ENCODE data around the gene OMG.

The OMG gene

GRCh38 chr17:31294820-31295488 lies 2.1 kb downstream of the OMG start:
- no peaks in the 10 kb centered on the region for H4K20me1 ChIP-seq (ENCODE audit: control insufficient read depth, insufficient read depth, low read depth, low read length)
- 0 out of 2 replicates have a peak, but pooled peaks cover 4% of the 10 kb centered on the region for H3K36me3 ChIP-seq (ENCODE audit: control insufficient read depth, low read length)
- no peak for TF ChIP-seq EZH2phosphoT487 (IDR thresholded peaks at IDR 0.05; ENCODE audit: borderline replicate concordance, low read length)
- TF ChIP-seq CTCF (IDR thresholded peaks at IDR 0.05; ENCODE audit: low read depth, low read length, poor library complexity, severe bottlenecking), result no peak
- H3K4me1 ChIP-seq (ENCODE audit: control insufficient read depth, low read length), result no peaks in the 10 kb centered on the region
- H3K79me2 ChIP-seq (ENCODE audit: control insufficient read depth, low read length), result no peaks in the 10 kb centered on the region
- no peak overlapping the region for H3K27ac ChIP-seq (ENCODE audit: low read depth, low read length)
- H3K27me3 ChIP-seq (ENCODE audit: control insufficient read depth, low read length), result no peaks in the 10 kb centered on the region
- H3K9me2 ChIP-seq (replicated peaks; ENCODE audit: control insufficient read depth, low read length), result no peaks in the 10 kb centered on the region
- H3K4me3 ChIP-seq (ENCODE audit: low read length), result no peak overlapping the region
- H3K4me2 ChIP-seq (ENCODE audit: low read length), result no peak overlapping the region
- no peaks in the 10 kb centered on the region for H3K9me3 ChIP-seq (ENCODE audit: control insufficient read depth, insufficient read depth, low read length)
- 0 out of 2 replicates have a peak, but pooled peaks cover 3% of the 10 kb centered on the region for H3F3A ChIP-seq (ENCODE audit: control insufficient read depth, insufficient read depth)

GRCh38 chr17:31294231-31294630 lies 2.8 kb downstream of the OMG start:
- no peaks in the 10 kb centered on the region for H3K79me2 ChIP-seq (ENCODE audit: control insufficient read depth, low read length)
- TF ChIP-seq CTCF (IDR thresholded peaks at IDR 0.05; ENCODE audit: low read depth, low read length, poor library complexity, severe bottlenecking) (no peak), EZH2phosphoT487 (IDR thresholded peaks at IDR 0.05; ENCODE audit: borderline replicate concordance, low read length) (no peak)

GRCh38 chr17:31293581-31293980 lies 3.5 kb downstream of the OMG start:
- TF ChIP-seq CTCF (IDR thresholded peaks at IDR 0.05; ENCODE audit: low read depth, low read length, poor library complexity, severe bottlenecking) (no peak), EZH2phosphoT487 (IDR thresholded peaks at IDR 0.05; ENCODE audit: borderline replicate concordance, low read length) (no peak)
- no peak overlapping the region for H3K4me2 ChIP-seq (ENCODE audit: low read length)
- no peaks in the 10 kb centered on the region for H3K27me3 ChIP-seq (ENCODE audit: control insufficient read depth, low read length)
- no peak overlapping the region for H3K27ac ChIP-seq (ENCODE audit: low read depth, low read length)
- no peak overlapping the region for H3K4me3 ChIP-seq (ENCODE audit: low read length)
- H4K20me1 ChIP-seq (ENCODE audit: control insufficient read depth, insufficient read depth, low read depth, low read length), result no peaks in the 10 kb centered on the region
- H3K36me3 ChIP-seq (ENCODE audit: control insufficient read depth, low read length), result 0 out of 2 replicates have a peak, but pooled peaks cover 4% of the 10 kb centered on the region
- 0 out of 2 replicates have a peak, but pooled peaks cover 3% of the 10 kb centered on the region for H3F3A ChIP-seq (ENCODE audit: control insufficient read depth, insufficient read depth)
- no peaks in the 10 kb centered on the region for H3K9me3 ChIP-seq (ENCODE audit: control insufficient read depth, insufficient read depth, low read length)
- no peaks in the 10 kb centered on the region for H3K9me2 ChIP-seq (replicated peaks; ENCODE audit: control insufficient read depth, low read length)
- H3K4me1 ChIP-seq (ENCODE audit: control insufficient read depth, low read length), result no peaks in the 10 kb centered on the region
- no peaks in the 10 kb centered on the region for H3K79me2 ChIP-seq (ENCODE audit: control insufficient read depth, low read length)

More at GRCh38 chr17:31294231-31294630, 2.8 kb downstream of the OMG start:
- no peaks in the 10 kb centered on the region for H3K9me2 ChIP-seq (replicated peaks; ENCODE audit: control insufficient read depth, low read length)
- 0 out of 2 replicates have a peak, but pooled peaks cover 4% of the 10 kb centered on the region for H3K36me3 ChIP-seq (ENCODE audit: control insufficient read depth, low read length)
- H3K4me2 ChIP-seq (ENCODE audit: low read length), result no peak overlapping the region
- no peak overlapping the region for H3K27ac ChIP-seq (ENCODE audit: low read depth, low read length)
- no peaks in the 10 kb centered on the region for H3K27me3 ChIP-seq (ENCODE audit: control insufficient read depth, low read length)
- H3K4me1 ChIP-seq (ENCODE audit: control insufficient read depth, low read length), result no peaks in the 10 kb centered on the region
- H3K9me3 ChIP-seq (ENCODE audit: control insufficient read depth, insufficient read depth, low read length), result no peaks in the 10 kb centered on the region
- no peaks in the 10 kb centered on the region for H4K20me1 ChIP-seq (ENCODE audit: control insufficient read depth, insufficient read depth, low read depth, low read length)
- H3F3A ChIP-seq (ENCODE audit: control insufficient read depth, insufficient read depth), result 0 out of 2 replicates have a peak, but pooled peaks cover 3% of the 10 kb centered on the region
- no peak overlapping the region for H3K4me3 ChIP-seq (ENCODE audit: low read length)
